MM.1S (cell line): ENCODE data around the gene COL5A1.

Source experiments
- DNase-seq: peaks from one replicate; pipeline ENCODE4 v3.0.0-alpha.2; 2015
- H2AFZ ChIP-seq: fragments of 300-600 bp; sonication (generic); 2 replicates; pipeline ENCODE4 v1.6.0; 2016; ENCODE audit warnings: antibody characterized with exemption, low read length
- H3F3A ChIP-seq: fragments of 300-600 bp; sonication (generic); 2 replicates; pipeline ENCODE4 v1.6.1; 2016; ENCODE audit warnings: mild to moderate bottlenecking, antibody characterized with exemption, low read length, moderate library complexity, mixed read lengths; ENCODE audit not compliant: insufficient read depth
- H3K27ac ChIP-seq: fragments of 300-600 bp; sonication (generic); 2 replicates; pipeline ENCODE4 v1.5.1; 2016; ENCODE audit warnings: mild to moderate bottlenecking, low read length
- H3K27me3 ChIP-seq: fragments of 300-600 bp; sonication (generic); replicated peaks from 2 replicates; pipeline ENCODE4 v1.6.0; 2016; ENCODE audit warnings: low read length; ENCODE audit not compliant: insufficient read depth
- H3K36me3 ChIP-seq: fragments of 300-600 bp; sonication (generic); replicated peaks from 2 replicates; pipeline ENCODE4 v1.6.1; 2016; ENCODE audit warnings: mild to moderate bottlenecking, low read length, mixed read lengths; ENCODE audit not compliant: insufficient read depth
- H3K4me1 ChIP-seq: fragments of 300-600 bp; sonication (generic); 2 replicates; pipeline ENCODE4 v1.6.1; 2016; ENCODE audit warnings: low read length, mixed read lengths
- H3K4me2 ChIP-seq: fragments of 300-600 bp; sonication (generic); 2 replicates; pipeline ENCODE4 v1.6.0; 2016; ENCODE audit warnings: low read depth, low read length
- H3K4me3 ChIP-seq: fragments of 300-600 bp; sonication (generic); 2 replicates; pipeline ENCODE4 v1.5.1; 2016; ENCODE audit warnings: low read length, mixed read lengths
- H3K79me2 ChIP-seq: fragments of 300-600 bp; sonication (generic); 2 replicates; pipeline ENCODE4 v1.6.1; 2016; ENCODE audit warnings: mixed run types, low read length, mixed read lengths
- H3K9ac ChIP-seq: fragments of 300-600 bp; sonication (generic); 2 replicates; pipeline ENCODE4 v1.6.1; 2016; ENCODE audit warnings: low read length, mixed read lengths
- H3K9me2 ChIP-seq: fragments of 300-600 bp; sonication (generic); replicated peaks from 2 replicates; pipeline ENCODE4 v1.6.1; 2016; ENCODE audit warnings: mild to moderate bottlenecking, low read length, mixed read lengths; ENCODE audit not compliant: insufficient read depth
- H3K9me3 ChIP-seq: fragments of 300-600 bp; sonication (generic); replicated peaks from 2 replicates; pipeline ENCODE4 v1.6.1; 2016; ENCODE audit warnings: mild to moderate bottlenecking, low read length, mixed read lengths; ENCODE audit not compliant: insufficient read depth
- H4K20me1 ChIP-seq: fragments of 300-600 bp; sonication (generic); 2 replicates; pipeline ENCODE4 v1.6.1; 2016; ENCODE audit warnings: mild to moderate bottlenecking, low read length, moderate library complexity, mixed read lengths; ENCODE audit not compliant: insufficient read depth
- EZH2 ChIP-seq: fragments of 300-600 bp; sonication (generic); optimal IDR thresholded peaks from 2 replicates; pipeline ENCODE3; 2017; ENCODE audit warnings: low read depth, mild to moderate bottlenecking, antibody characterized with exemption, low read length, mixed read lengths
- EZH2phosphoT487 ChIP-seq: fragments of 300-600 bp; sonication (generic); IDR thresholded peaks from 2 replicates; pipeline ENCODE4 v1.6.1; 2018; ENCODE audit warnings: antibody characterized with exemption, low read length
- TF ChIP-seq, protein P1 (sequence below): fragments of 300-600 bp; sonication (generic); IDR thresholded peaks from 2 replicates; pipeline ENCODE4 v1.5.1; 2016; ENCODE audit warnings: antibody characterized with exemption, low read length, mixed read lengths

The COL5A1 gene

GRCh38 chr9:134809292-134809691 is 167.7 kb downstream of the COL5A1 start:
- Histone ChIP-seq H3K4me2 (no peak overlapping the region), H3K4me1 (no peaks in the 10 kb centered on the region), H3K36me3 (no peaks in the 10 kb centered on the region), H3K9me2 (no peaks in the 10 kb centered on the region), H3K27ac (no peak overlapping the region), H3K79me2 (no peaks in the 10 kb centered on the region), H2AFZ (no peak overlapping the region), H4K20me1 (no peaks in the 10 kb centered on the region), H3F3A (no peaks in the 10 kb centered on the region), H3K9ac (no peak overlapping the region), H3K27me3 (peaks cover 94% of the 10 kb centered on the region), H3K4me3 (no peak overlapping the region), H3K9me3 (no peaks in the 10 kb centered on the region)
- TF ChIP-seq, protein P1, sequence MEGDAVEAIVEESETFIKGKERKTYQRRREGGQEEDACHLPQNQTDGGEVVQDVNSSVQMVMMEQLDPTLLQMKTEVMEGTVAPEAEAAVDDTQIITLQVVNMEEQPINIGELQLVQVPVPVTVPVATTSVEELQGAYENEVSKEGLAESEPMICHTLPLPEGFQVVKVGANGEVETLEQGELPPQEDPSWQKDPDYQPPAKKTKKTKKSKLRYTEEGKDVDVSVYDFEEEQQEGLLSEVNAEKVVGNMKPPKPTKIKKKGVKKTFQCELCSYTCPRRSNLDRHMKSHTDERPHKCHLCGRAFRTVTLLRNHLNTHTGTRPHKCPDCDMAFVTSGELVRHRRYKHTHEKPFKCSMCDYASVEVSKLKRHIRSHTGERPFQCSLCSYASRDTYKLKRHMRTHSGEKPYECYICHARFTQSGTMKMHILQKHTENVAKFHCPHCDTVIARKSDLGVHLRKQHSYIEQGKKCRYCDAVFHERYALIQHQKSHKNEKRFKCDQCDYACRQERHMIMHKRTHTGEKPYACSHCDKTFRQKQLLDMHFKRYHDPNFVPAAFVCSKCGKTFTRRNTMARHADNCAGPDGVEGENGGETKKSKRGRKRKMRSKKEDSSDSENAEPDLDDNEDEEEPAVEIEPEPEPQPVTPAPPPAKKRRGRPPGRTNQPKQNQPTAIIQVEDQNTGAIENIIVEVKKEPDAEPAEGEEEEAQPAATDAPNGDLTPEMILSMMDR: no peak
- TF ChIP-seq EZH2phosphoT487: no peak
- TF ChIP-seq EZH2: no peak
- DNase-seq: no peak

- Histone ChIP-seq H3K9me3 (no peaks in the 10 kb centered on the region), H3F3A (no peaks in the 10 kb centered on the region), H3K9me2 (no peaks in the 10 kb centered on the region), H3K4me3 (no peak overlapping the region), H3K79me2 (no peaks in the 10 kb centered on the region), H2AFZ (no peak overlapping the region), H3K27me3 (peaks cover 94% of the 10 kb centered on the region), H3K9ac (no peak overlapping the region), H3K4me1 (no peaks in the 10 kb centered on the region), H4K20me1 (no peaks in the 10 kb centered on the region), H3K36me3 (no peaks in the 10 kb centered on the region), H3K27ac (no peak overlapping the region), H3K4me2 (no peak overlapping the region)
- no peak for DNase-seq
- TF ChIP-seq EZH2: no peak
These were observed 168.2 kb downstream of the COL5A1 start for GRCh38 chr9:134809826-134810225.

- no peaks in the 10 kb centered on the region for H3K36me3 ChIP-seq
- H3K4me3 ChIP-seq: no peak overlapping the region
- no peak for DNase-seq
- H2AFZ ChIP-seq: no peak overlapping the region
- no peaks in the 10 kb centered on the region for H3K79me2 ChIP-seq
- no peak overlapping the region for H3K27ac ChIP-seq
- no peak overlapping the region for H3K9ac ChIP-seq
- H3K9me3 ChIP-seq: no peaks in the 10 kb centered on the region
- H3K27me3 ChIP-seq: peaks cover 95% of the 10 kb centered on the region
- H3K4me1 ChIP-seq: no peaks in the 10 kb centered on the region
- no peaks in the 10 kb centered on the region for H3K9me2 ChIP-seq
- no peaks in the 10 kb centered on the region for H3F3A ChIP-seq
- TF ChIP-seq EZH2phosphoT487: no peak
- no peak for TF ChIP-seq EZH2
- TF ChIP-seq, protein P1: no peak
- no peaks in the 10 kb centered on the region for H4K20me1 ChIP-seq
- no peak overlapping the region for H3K4me2 ChIP-seq
These were observed 169.6 kb downstream of the COL5A1 start for GRCh38 chr9:134811079-134811672.

GRCh38 chr9:134811673-134812342 is 170.2 kb downstream of the COL5A1 start:
- no peak overlapping the region for H3K27ac ChIP-seq

More at GRCh38 chr9:134811673-134812342, 170.2 kb downstream of the COL5A1 start:
- H3K9me2 ChIP-seq: no peaks in the 10 kb centered on the region
- no peaks in the 10 kb centered on the region for H3K9me3 ChIP-seq
- no peak overlapping the region for H3K9ac ChIP-seq
- no peaks in the 10 kb centered on the region for H4K20me1 ChIP-seq
- H3K27me3 ChIP-seq: peaks cover 97% of the 10 kb centered on the region
- H3K79me2 ChIP-seq: no peaks in the 10 kb centered on the region
- TF ChIP-seq, protein P1: no peak
- TF ChIP-seq EZH2 (no peak), EZH2phosphoT487 (no peak)
- H3K4me2 ChIP-seq: no peak overlapping the region
- H3K4me1 ChIP-seq: no peaks in the 10 kb centered on the region
- no peaks in the 10 kb centered on the region for H3K36me3 ChIP-seq
- H3K4me3 ChIP-seq: no peak overlapping the region
- DNase-seq: no peak
- no peak overlapping the region for H2AFZ ChIP-seq
- no peaks in the 10 kb centered on the region for H3F3A ChIP-seq
